H1 (cell line): Measurements from ENCODE around the gene CD180. TPM values are rescaled to one million over a fixed set of nuclear protein-coding genes. Genes with fewer than 3 reads are reported as not detected.

Experiments used
- CTCF ChIA-PET: fragments of 300-600 bp; sonication (Branson Sonifier 250); formaldehyde crosslinking; loops from one replicate; lab custom pipeline; 2021; ENCODE audit not compliant: partially characterized antibody; lab: Charles Lee
- POLR2A ChIA-PET: fragments of 300-600 bp; sonication (Branson Sonifier 250); formaldehyde crosslinking; loops from one replicate; lab custom pipeline; 2021; ENCODE audit warnings: inconsistent platforms; ENCODE audit not compliant: partially characterized antibody; lab: Charles Lee
- DNase-seq, 2 experiments: peaks; one replicate each; pipeline versions ENCODE4 v3.0.0 to v3.0.0-alpha.2; 2010 to 2022; ENCODE audit warnings: low spot score in 2 of 2, low read depth in 1 of 2, mixed read lengths in 1 of 2
- FAIRE-seq: peaks from 2 replicates; lab custom pipeline; 2011; peaks lifted over from hg19 to GRCh38; lab: Jason Lieb, UNC
- H2AFZ ChIP-seq: 2 replicates; pipeline ENCODE4 v1.8.1; 2012; ENCODE audit warnings: low read length, inconsistent platforms
- H2AK5ac ChIP-seq: 2 replicates; pipeline ENCODE4 v1.6.1; 2013; ENCODE audit warnings: low read depth, low read length
- H2BK120ac ChIP-seq: replicated peaks from 2 replicates; pipeline ENCODE3; 2013; ENCODE audit warnings: low read depth, low read length, inconsistent platforms
- H2BK12ac ChIP-seq: 2 replicates; pipeline ENCODE4 v1.6.1; 2013; ENCODE audit warnings: low read depth, low read length
- H2BK15ac ChIP-seq: 2 replicates; pipeline ENCODE4 v1.6.1; 2013; ENCODE audit warnings: low read length
- H2BK20ac ChIP-seq: 2 replicates; pipeline ENCODE4 v1.6.1; 2013; ENCODE audit warnings: low read length
- H2BK5ac ChIP-seq: 2 replicates; pipeline ENCODE4 v1.6.1; 2013; ENCODE audit warnings: low read depth, low read length
- H3K14ac ChIP-seq: 2 replicates; pipeline ENCODE4 v1.6.1; 2013; ENCODE audit warnings: inconsistent platforms; ENCODE audit not compliant: insufficient read length
- H3K18ac ChIP-seq: 2 replicates; pipeline ENCODE4 v1.6.1; 2013; ENCODE audit warnings: low read length; ENCODE audit errors: extremely low read depth
- H3K23ac ChIP-seq: 2 replicates; pipeline ENCODE4 v1.6.1; 2013; ENCODE audit warnings: inconsistent platforms; ENCODE audit not compliant: insufficient read length
- H3K23me2 ChIP-seq: 2 replicates; pipeline ENCODE4 v1.6.1; 2013; ENCODE audit warnings: low read depth, low read length
- H3K27ac ChIP-seq: 2 replicates; pipeline ENCODE4 v1.6.1; 2011; ENCODE audit warnings: low read depth, low read length, inconsistent platforms
- H3K27me3 ChIP-seq, 4 experiments: replicated peaks in 1 of 4; 1 replicate in 1 of 4; 2 replicates in 3 of 4; pipeline versions ENCODE4 v1.6.1 to v1.8.1; 2011 to 2013; ENCODE audit warnings: low read length in 3 of 4, mild to moderate bottlenecking in 3 of 4, inconsistent platforms in 2 of 4, mixed read lengths in 2 of 4, moderate library complexity in 1 of 4; ENCODE audit not compliant: control insufficient read depth in 3 of 4, insufficient read depth in 3 of 4; ENCODE audit errors: extremely low read depth in 1 of 4
- H3K36me3 ChIP-seq, 4 experiments: 2 replicates each; pipeline versions ENCODE4 v1.6.1 to v1.8.1; 2011 to 2013; ENCODE audit warnings: mild to moderate bottlenecking in 4 of 4, low read length in 3 of 4, moderate library complexity in 2 of 4, control low read depth in 1 of 4, inconsistent platforms in 1 of 4; ENCODE audit not compliant: insufficient read depth in 4 of 4, control insufficient read depth in 2 of 4
- H3K4ac ChIP-seq: replicated peaks from 2 replicates; pipeline ENCODE3; 2013; ENCODE audit warnings: low read length, low read depth, mixed read lengths, inconsistent platforms; ENCODE audit not compliant: insufficient read length
- H3K4me1 ChIP-seq, 4 experiments: replicated peaks in 1 of 4; 1 replicate in 1 of 4; 2 replicates in 3 of 4; pipeline versions ENCODE4 v1.6.1 to v1.8.1; 2011 to 2013; ENCODE audit warnings: low read length in 3 of 4, inconsistent platforms in 2 of 4, mixed read lengths in 1 of 4; ENCODE audit not compliant: insufficient read depth in 4 of 4, control insufficient read depth in 3 of 4
- H3K4me2 ChIP-seq, 2 experiments: 2 replicates each; pipeline versions ENCODE4 v1.6.1 to v1.8.1; 2011 to 2013; ENCODE audit warnings: low read depth in 2 of 2, low read length in 2 of 2, control low read depth in 1 of 2, inconsistent platforms in 1 of 2, mild to moderate bottlenecking in 1 of 2; ENCODE audit not compliant: insufficient read depth in 1 of 2
- H3K4me3 ChIP-seq, 4 experiments: fragments of 200-600, 300-600 bp in 1 of 4; sonication (generic), shearing (Covaris generic), sonication (Bioruptor Twin) in 1 of 4; 2 replicates each; pipeline versions ENCODE4 v1.5.1 to v1.8.1; 2011 to 2016; ENCODE audit warnings: low read length in 4 of 4, low read depth in 3 of 4, control low read depth in 2 of 4, inconsistent platforms in 2 of 4, mild to moderate bottlenecking in 2 of 4, mixed read lengths in 1 of 4, moderate library complexity in 1 of 4; ENCODE audit not compliant: insufficient read depth in 2 of 4; ENCODE audit errors: extremely low read depth in 1 of 4
- H3K56ac ChIP-seq: replicated peaks from 2 replicates; pipeline ENCODE3; 2013; ENCODE audit warnings: low read depth, mild to moderate bottlenecking, mixed read lengths, low read length, inconsistent platforms; ENCODE audit not compliant: insufficient read length
- H3K79me1 ChIP-seq: 2 replicates; pipeline ENCODE4 v1.6.1; 2013; ENCODE audit warnings: low read depth, low read length, control low read depth
- H3K79me2 ChIP-seq, 2 experiments: 2 replicates each; pipeline versions ENCODE4 v1.6.1 to v1.8.1; 2012 to 2013; ENCODE audit warnings: low read length in 2 of 2, mild to moderate bottlenecking in 2 of 2, inconsistent platforms in 1 of 2; ENCODE audit not compliant: insufficient read depth in 2 of 2, control insufficient read depth in 1 of 2
- H3K9ac ChIP-seq, 4 experiments: replicated peaks in 1 of 4; 1 replicate in 1 of 4; 2 replicates in 3 of 4; pipeline versions ENCODE4 v1.6.1 to v1.8.1; 2011 to 2013; ENCODE audit warnings: low read depth in 3 of 4, low read length in 3 of 4, control low read depth in 2 of 4, mild to moderate bottlenecking in 2 of 4, moderate library complexity in 2 of 4, inconsistent platforms in 1 of 4; ENCODE audit errors: extremely low read depth in 1 of 4
- H3K9me3 ChIP-seq, 2 experiments: 2 replicates each; pipeline versions ENCODE4 v1.6.1 to v1.8.1; 2012 to 2013; ENCODE audit warnings: mild to moderate bottlenecking in 2 of 2, moderate library complexity in 2 of 2, control low read depth in 1 of 2, inconsistent platforms in 1 of 2, low read depth in 1 of 2, low read length in 1 of 2, mixed read lengths in 1 of 2; ENCODE audit not compliant: insufficient read depth in 2 of 2
- H4K20me1 ChIP-seq, 2 experiments: replicated peaks in 1 of 2; 2 replicates each; pipeline versions ENCODE3 to v1.8.1; 2011 to 2013; ENCODE audit warnings: inconsistent platforms in 2 of 2, low read length in 2 of 2, mild to moderate bottlenecking in 1 of 2; ENCODE audit not compliant: insufficient read depth in 2 of 2, control insufficient read depth in 1 of 2
- H4K5ac ChIP-seq: 2 replicates; pipeline ENCODE4 v1.6.1; 2013; ENCODE audit warnings: low read length, low read depth, mixed read lengths, inconsistent platforms; ENCODE audit not compliant: insufficient read length
- H4K8ac ChIP-seq: 2 replicates; pipeline ENCODE4 v1.8.0; 2013; ENCODE audit warnings: mild to moderate bottlenecking, moderate library complexity, low read length, inconsistent platforms; ENCODE audit not compliant: insufficient read depth; ENCODE audit errors: extremely low read depth
- H4K91ac ChIP-seq: replicated peaks from 2 replicates; pipeline ENCODE3; 2013; ENCODE audit warnings: low read length, mixed read lengths, inconsistent platforms; ENCODE audit not compliant: insufficient read length
- BACH1 ChIP-seq: IDR thresholded peaks from 2 replicates; pipeline ENCODE4 v1.6.1; 2012; ENCODE audit warnings: low read length, improper control_type of control experiment
- SP4 ChIP-seq: IDR thresholded peaks from 2 replicates; pipeline ENCODE4 v1.6.1; 2012; ENCODE audit warnings: low read length, inconsistent platforms
- WGBS, 2 experiments: shearing (Covaris generic) in 1 of 2; methylation state at CpG; one replicate each; pipeline versions ENCODE4 v1.1.6 to v1.1.7; 2013 to 2015; ENCODE audit warnings: low lambda C conversion rate in 2 of 2, mixed read lengths in 2 of 2, inconsistent platforms in 1 of 2, low coverage in 1 of 2, missing lambda C conversion rate in 1 of 2; ENCODE audit not compliant: insufficient replicate concordance in 2 of 2, insufficient coverage in 1 of 2, insufficient read length in 1 of 2; ENCODE audit errors: extremely low coverage in 1 of 2, missing lambda C conversion rate in 1 of 2; 5-methylcytosine and 5-hydroxymethylcytosine counted together
- polyA plus RNA-seq, 7 experiments: library from polyadenylated mRNA; depleted of rRNA in 3 of 7; stranded (reverse) in 5 of 7; unstranded in 2 of 7; fragments of >200 nt in 5 of 7; fragments of 200-250 nt in 2 of 7; gene quantifications; 1 replicate in 5 of 7; 2 replicates in 1 of 7; 4 replicates in 1 of 7; pipeline versions ENCODE4 v1.2.1 to v1.2.3, GENCODE V29; 2011 to 2013; ENCODE audit warnings: missing spikeins in 2 of 7, mixed read lengths in 2 of 7
- total RNA-seq: library from RNA; stranded (reverse); fragmentation: NEBNext Ultra II Directional; extraction: Animal tissue kit (Norgen Biotek cat#: 25700); gene quantifications from 2 replicates; pipeline ENCODE4 v1.2.1, GENCODE V29; 2021

The CD180 gene
- total and polyA plus RNA-seq, 2 of the 8 experiments (the other 6 are each of a cell fraction or from before 2014, with no cell fraction given): not detected

- H3K56ac ChIP-seq: no peak overlapping the region
- H2BK12ac ChIP-seq: no peak overlapping the region
- no peaks in the 10 kb centered on the region for H3K9me3 ChIP-seq
- H2BK120ac ChIP-seq: no peak overlapping the region
- no peak overlapping the region for H4K5ac ChIP-seq
- DNase-seq (no peak), FAIRE-seq (no peak)
- H2BK20ac ChIP-seq: no peak overlapping the region
- no peak for TF ChIP-seq BACH1
- no peak for TF ChIP-seq SP4
- 87% methylated on average over 3 of the region's 3 CpGs; no CpG with 5 or more reads in 1 of the 2 experiments for WGBS, 2 experiments
- no peaks in the 10 kb centered on the region for H3K4me1 ChIP-seq
- no peak overlapping the region for H3K18ac ChIP-seq
- no peak overlapping the region for H3K14ac ChIP-seq
- no peaks in the 10 kb centered on the region for H4K20me1 ChIP-seq
- H3K27ac ChIP-seq: no peak overlapping the region
- H3K9ac ChIP-seq: no peak overlapping the region
- H2AK5ac ChIP-seq: no peak overlapping the region
- H3K79me1 ChIP-seq: no peaks in the 10 kb centered on the region
- CTCF ChIA-PET: interaction anchor here (0.9 to 2.6 kb wide), 9 partner anchors 8 to 333 kb away, joined by 3 to 11 read pairs (median 5); no protein-coding TSS in a partner anchor
- H3K23ac ChIP-seq: no peak overlapping the region
- no peaks in the 10 kb centered on the region for H3K23me2 ChIP-seq
- H4K8ac ChIP-seq: no peak overlapping the region
- no peak overlapping the region for H2BK15ac ChIP-seq
- no peak overlapping the region for H3K4me3 ChIP-seq
- H4K91ac ChIP-seq: no peak overlapping the region
- no peak overlapping the region for H2AFZ ChIP-seq
- H2BK5ac ChIP-seq: no peak overlapping the region
- POLR2A ChIA-PET: interaction anchor here (0.8 kb wide), 1 partner anchor 143 kb away, joined by 5 read pairs; no protein-coding TSS in a partner anchor
- peaks cover 0 to 3% (median 0%) of the 10 kb centered on the region in 4 experiments; a peak in 1 of 8 replicates for H3K36me3 ChIP-seq
- no peaks in the 10 kb centered on the region for H3K27me3 ChIP-seq
- H3K79me2 ChIP-seq: no peaks in the 10 kb centered on the region
- no peak overlapping the region for H3K4ac ChIP-seq
- no peak overlapping the region for H3K4me2 ChIP-seq
Measured at GRCh38 chr5:67147760-67148159, 48.8 kb downstream of the CD180 start.
